ENCODE measurements around the gene TYRO3.

The TYRO3 gene

DNA sequence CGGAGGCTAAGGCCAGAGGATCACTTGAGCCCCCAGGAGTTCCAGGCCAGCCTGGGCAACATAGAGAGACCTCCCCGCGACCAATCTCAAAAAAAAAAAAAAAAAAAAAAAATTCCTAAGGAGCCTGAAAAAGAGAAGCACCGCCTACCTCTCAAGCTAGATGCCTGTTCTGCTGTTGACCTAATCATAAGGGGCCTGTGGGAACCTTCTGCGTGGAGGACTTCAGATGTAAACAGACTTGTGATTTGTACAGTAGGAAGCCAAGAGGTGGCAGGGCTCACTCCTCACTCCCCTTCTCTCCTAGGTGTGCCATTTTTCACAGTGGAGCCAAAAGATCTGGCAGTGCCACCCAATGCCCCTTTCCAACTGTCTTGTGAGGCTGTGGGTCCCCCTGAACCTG is 3.2 kb downstream of the TYRO3 start (continued):
- no peak for TF ChIP-seq RARB (CRISPR knock-in tag; IDR thresholded peaks at IDR 0.05)
- TF ChIP-seq ZC3H10 (CRISPR knock-in tag; IDR thresholded peaks at IDR 0.05), result no peak
- TF ChIP-seq BACH2 (CRISPR knock-in tag; IDR thresholded peaks at IDR 0.05; ENCODE audit: borderline replicate concordance), result no peak
- no peak for TF ChIP-seq SNAI2 (CRISPR knock-in tag; IDR thresholded peaks at IDR 0.05)
- TF ChIP-seq ZNF70 (CRISPR knock-in tag; IDR thresholded peaks at IDR 0.05), result no peak
- no peak for TF ChIP-seq ISL1 (CRISPR knock-in tag; IDR thresholded peaks at IDR 0.05)

DNA sequence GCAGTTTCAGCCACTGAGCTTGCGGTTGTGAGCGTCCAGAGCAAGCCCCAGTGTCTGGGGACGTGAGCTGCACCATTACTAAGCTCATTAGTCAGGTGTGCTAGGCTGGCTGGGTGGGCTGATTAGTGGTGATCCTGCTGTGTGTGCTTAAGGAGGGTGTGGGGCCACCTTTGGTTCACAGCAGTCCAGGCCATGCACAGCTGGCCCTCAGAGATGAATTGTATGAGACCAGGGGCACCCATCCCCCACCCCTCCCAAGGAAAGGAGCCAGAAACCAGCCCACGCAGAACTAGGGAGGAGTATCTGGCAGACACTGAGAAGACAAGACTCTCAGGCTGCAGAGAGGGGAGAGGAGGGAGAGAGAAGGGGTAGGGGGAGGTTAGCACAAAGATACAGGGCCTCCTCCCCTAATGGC is 3.8 kb downstream of the TYRO3 start:
- TF ChIP-seq RARB (CRISPR knock-in tag; IDR thresholded peaks at IDR 0.05) (no peak), ZNF8 (CRISPR knock-in tag; IDR thresholded peaks at IDR 0.05) (no peak), ISL1 (CRISPR knock-in tag; IDR thresholded peaks at IDR 0.05) (no peak), PPARA (CRISPR knock-in tag; IDR thresholded peaks at IDR 0.05; ENCODE audit: borderline replicate concordance) (no peak), TCF4 (CRISPR knock-in tag; IDR thresholded peaks at IDR 0.05; ENCODE audit: borderline replicate concordance) (no peak), ARNTL (CRISPR knock-in tag; IDR thresholded peaks at IDR 0.05; ENCODE audit: borderline replicate concordance, low read depth) (no peak), BACH2 (CRISPR knock-in tag; IDR thresholded peaks at IDR 0.05; ENCODE audit: borderline replicate concordance) (no peak), ESRRG (CRISPR knock-in tag; IDR thresholded peaks at IDR 0.05) (no peak), ZFP3 (CRISPR knock-in tag; IDR thresholded peaks at IDR 0.05) (no peak), OSR1 (CRISPR knock-in tag; IDR thresholded peaks at IDR 0.05) (no peak), GLIS3 (CRISPR knock-in tag; IDR thresholded peaks at IDR 0.05) (no peak), ZNF565 (CRISPR knock-in tag; conservative IDR thresholded peaks at IDR 0.05; ENCODE audit: low read depth) (no peak), CSDC2 (CRISPR knock-in tag; IDR thresholded peaks at IDR 0.05) (no peak)
- TF ChIP-seq, protein P1, sequence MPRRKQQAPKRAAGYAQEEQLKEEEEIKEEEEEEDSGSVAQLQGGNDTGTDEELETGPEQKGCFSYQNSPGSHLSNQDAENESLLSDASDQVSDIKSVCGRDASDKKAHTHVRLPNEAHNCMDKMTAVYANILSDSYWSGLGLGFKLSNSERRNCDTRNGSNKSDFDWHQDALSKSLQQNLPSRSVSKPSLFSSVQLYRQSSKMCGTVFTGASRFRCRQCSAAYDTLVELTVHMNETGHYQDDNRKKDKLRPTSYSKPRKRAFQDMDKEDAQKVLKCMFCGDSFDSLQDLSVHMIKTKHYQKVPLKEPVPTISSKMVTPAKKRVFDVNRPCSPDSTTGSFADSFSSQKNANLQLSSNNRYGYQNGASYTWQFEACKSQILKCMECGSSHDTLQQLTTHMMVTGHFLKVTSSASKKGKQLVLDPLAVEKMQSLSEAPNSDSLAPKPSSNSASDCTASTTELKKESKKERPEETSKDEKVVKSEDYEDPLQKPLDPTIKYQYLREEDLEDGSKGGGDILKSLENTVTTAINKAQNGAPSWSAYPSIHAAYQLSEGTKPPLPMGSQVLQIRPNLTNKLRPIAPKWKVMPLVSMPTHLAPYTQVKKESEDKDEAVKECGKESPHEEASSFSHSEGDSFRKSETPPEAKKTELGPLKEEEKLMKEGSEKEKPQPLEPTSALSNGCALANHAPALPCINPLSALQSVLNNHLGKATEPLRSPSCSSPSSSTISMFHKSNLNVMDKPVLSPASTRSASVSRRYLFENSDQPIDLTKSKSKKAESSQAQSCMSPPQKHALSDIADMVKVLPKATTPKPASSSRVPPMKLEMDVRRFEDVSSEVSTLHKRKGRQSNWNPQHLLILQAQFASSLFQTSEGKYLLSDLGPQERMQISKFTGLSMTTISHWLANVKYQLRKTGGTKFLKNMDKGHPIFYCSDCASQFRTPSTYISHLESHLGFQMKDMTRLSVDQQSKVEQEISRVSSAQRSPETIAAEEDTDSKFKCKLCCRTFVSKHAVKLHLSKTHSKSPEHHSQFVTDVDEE (CRISPR knock-in tag; IDR thresholded peaks at IDR 0.05), result no peak
- TF ChIP-seq, protein P2, sequence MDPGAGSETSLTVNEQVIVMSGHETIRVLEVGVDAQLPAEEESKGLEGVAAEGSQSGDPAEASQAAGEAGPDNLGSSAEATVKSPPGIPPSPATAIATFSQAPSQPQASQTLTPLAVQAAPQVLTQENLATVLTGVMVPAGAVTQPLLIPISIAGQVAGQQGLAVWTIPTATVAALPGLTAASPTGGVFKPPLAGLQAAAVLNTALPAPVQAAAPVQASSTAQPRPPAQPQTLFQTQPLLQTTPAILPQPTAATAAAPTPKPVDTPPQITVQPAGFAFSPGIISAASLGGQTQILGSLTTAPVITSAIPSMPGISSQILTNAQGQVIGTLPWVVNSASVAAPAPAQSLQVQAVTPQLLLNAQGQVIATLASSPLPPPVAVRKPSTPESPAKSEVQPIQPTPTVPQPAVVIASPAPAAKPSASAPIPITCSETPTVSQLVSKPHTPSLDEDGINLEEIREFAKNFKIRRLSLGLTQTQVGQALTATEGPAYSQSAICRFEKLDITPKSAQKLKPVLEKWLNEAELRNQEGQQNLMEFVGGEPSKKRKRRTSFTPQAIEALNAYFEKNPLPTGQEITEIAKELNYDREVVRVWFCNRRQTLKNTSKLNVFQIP (CRISPR knock-in tag; IDR thresholded peaks at IDR 0.05; ENCODE audit: borderline replicate concordance, low read depth), result no peak
- TF ChIP-seq, protein P3, sequence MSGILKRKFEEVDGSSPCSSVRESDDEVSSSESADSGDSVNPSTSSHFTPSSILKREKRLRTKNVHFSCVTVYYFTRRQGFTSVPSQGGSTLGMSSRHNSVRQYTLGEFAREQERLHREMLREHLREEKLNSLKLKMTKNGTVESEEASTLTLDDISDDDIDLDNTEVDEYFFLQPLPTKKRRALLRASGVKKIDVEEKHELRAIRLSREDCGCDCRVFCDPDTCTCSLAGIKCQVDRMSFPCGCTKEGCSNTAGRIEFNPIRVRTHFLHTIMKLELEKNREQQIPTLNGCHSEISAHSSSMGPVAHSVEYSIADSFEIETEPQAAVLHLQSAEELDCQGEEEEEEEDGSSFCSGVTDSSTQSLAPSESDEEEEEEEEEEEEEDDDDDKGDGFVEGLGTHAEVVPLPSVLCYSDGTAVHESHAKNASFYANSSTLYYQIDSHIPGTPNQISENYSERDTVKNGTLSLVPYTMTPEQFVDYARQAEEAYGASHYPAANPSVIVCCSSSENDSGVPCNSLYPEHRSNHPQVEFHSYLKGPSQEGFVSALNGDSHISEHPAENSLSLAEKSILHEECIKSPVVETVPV (CRISPR knock-in tag; IDR thresholded peaks at IDR 0.05), result no peak

DNA sequence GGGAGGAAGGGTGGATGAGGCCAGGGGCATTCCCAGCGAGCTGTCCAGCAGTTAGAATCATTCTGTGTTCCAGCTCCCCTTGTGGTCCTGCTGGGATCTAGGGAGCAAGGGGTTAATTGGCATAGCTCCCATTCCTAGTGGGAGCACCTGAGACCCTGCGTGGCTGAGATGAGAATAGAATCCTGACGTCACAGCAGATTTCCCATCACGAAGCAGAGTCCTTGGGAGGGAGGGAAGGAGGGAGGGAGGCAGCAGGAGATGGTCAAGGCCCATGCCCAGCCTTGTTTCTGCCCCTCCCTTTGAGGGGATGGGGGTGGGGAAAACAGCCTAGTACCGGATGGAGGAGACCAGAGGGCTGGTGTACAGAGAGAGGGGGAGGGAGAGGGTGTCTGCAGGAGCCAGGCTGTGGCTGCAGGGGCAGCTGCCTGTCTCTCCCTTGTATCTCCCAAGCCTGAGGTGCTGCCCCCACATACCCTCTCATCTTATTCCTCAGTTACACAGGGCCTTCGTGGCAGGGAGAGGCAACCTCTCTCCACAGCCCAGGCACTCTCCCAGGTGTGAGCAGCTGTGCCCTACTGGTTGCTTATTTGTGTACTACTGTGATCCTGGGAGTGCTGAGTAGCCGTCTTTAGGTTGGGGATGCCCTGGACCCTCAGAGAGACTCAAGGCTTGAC is 5.4 kb downstream of the TYRO3 start:
- TF ChIP-seq RARB (CRISPR knock-in tag; IDR thresholded peaks at IDR 0.05) (no peak), ZNF70 (CRISPR knock-in tag; IDR thresholded peaks at IDR 0.05) (peak; percentile 35; the same call in 1 of the 2 replicates), OSR1 (CRISPR knock-in tag; IDR thresholded peaks at IDR 0.05) (no peak)
- ATAC-seq, result peak; percentile 46; the same call in 2 of the 3 replicates

More for the DNA sequence above, 3.8 kb downstream of the TYRO3 start:
- ATAC-seq, result no peak

DNA sequence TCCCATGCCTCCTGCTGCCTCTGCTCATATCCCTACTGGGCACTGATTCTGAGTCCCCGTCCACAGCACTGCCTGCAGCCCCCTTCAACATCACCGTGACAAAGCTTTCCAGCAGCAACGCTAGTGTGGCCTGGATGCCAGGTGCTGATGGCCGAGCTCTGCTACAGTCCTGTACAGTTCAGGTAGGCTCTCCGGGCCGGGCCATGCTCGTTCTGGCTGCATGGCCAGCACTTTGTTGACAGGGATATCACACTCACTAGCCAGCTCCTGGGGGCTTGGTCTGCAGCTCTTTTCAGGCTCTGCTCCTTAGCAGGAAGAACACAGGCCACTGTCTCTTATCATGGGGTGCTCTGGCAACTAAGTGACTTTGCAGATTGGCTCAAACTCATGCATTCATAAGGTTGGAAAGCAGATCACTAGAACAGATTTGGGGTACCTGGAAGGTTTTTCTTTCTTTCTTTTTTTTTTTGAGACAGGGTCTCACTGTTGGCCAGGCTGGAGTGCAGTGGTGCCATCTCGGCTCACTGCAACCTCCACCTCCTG is 6.0 kb downstream of the TYRO3 start:
- ATAC-seq, result no peak; the same call in 2 of the 3 replicates
- no peak for TF ChIP-seq SNAI2 (CRISPR knock-in tag; IDR thresholded peaks at IDR 0.05)
- no peak for TF ChIP-seq ZFP3 (CRISPR knock-in tag; IDR thresholded peaks at IDR 0.05)
- no peak for TF ChIP-seq RARB (CRISPR knock-in tag; IDR thresholded peaks at IDR 0.05)
- TF ChIP-seq BACH2 (CRISPR knock-in tag; IDR thresholded peaks at IDR 0.05; ENCODE audit: borderline replicate concordance), result no peak
- TF ChIP-seq, protein P3 (CRISPR knock-in tag; IDR thresholded peaks at IDR 0.05), result no peak
- no peak for TF ChIP-seq ZNF565 (CRISPR knock-in tag; conservative IDR thresholded peaks at IDR 0.05; ENCODE audit: low read depth)
- TF ChIP-seq ISL1 (CRISPR knock-in tag; IDR thresholded peaks at IDR 0.05), result no peak
- TF ChIP-seq, protein P4, sequence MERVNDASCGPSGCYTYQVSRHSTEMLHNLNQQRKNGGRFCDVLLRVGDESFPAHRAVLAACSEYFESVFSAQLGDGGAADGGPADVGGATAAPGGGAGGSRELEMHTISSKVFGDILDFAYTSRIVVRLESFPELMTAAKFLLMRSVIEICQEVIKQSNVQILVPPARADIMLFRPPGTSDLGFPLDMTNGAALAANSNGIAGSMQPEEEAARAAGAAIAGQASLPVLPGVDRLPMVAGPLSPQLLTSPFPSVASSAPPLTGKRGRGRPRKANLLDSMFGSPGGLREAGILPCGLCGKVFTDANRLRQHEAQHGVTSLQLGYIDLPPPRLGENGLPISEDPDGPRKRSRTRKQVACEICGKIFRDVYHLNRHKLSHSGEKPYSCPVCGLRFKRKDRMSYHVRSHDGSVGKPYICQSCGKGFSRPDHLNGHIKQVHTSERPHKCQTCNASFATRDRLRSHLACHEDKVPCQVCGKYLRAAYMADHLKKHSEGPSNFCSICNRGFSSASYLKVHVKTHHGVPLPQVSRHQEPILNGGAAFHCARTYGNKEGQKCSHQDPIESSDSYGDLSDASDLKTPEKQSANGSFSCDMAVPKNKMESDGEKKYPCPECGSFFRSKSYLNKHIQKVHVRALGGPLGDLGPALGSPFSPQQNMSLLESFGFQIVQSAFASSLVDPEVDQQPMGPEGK (CRISPR knock-in tag; IDR thresholded peaks at IDR 0.05; ENCODE audit: borderline replicate concordance), result no peak
- no peak for TF ChIP-seq GLIS3 (CRISPR knock-in tag; IDR thresholded peaks at IDR 0.05)
- TF ChIP-seq TCF4 (CRISPR knock-in tag; IDR thresholded peaks at IDR 0.05; ENCODE audit: borderline replicate concordance), result no peak
- TF ChIP-seq, protein P5, sequence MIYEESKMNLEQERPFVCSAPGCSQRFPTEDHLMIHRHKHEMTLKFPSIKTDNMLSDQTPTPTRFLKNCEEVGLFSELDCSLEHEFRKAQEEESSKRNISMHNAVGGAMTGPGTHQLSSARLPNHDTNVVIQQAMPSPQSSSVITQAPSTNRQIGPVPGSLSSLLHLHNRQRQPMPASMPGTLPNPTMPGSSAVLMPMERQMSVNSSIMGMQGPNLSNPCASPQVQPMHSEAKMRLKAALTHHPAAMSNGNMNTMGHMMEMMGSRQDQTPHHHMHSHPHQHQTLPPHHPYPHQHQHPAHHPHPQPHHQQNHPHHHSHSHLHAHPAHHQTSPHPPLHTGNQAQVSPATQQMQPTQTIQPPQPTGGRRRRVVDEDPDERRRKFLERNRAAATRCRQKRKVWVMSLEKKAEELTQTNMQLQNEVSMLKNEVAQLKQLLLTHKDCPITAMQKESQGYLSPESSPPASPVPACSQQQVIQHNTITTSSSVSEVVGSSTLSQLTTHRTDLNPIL (CRISPR knock-in tag; IDR thresholded peaks at IDR 0.05; ENCODE audit: low read depth), result no peak
- TF ChIP-seq TOX (CRISPR knock-in tag; IDR thresholded peaks at IDR 0.05; ENCODE audit: borderline replicate concordance), result no peak
- no peak for TF ChIP-seq CSDC2 (CRISPR knock-in tag; IDR thresholded peaks at IDR 0.05)

Data from SK-N-SH treated with all-trans-retinoic acid at 6 μM for 48 hours (cell line).